OCI-M2 (cell line): ENCODE results near the gene RBMY1D.
"Not testable (repeated sequence)": the region's sequence is repeated elsewhere in the genome, so short reads cannot be mapped to it uniquely, and the experiment has no call there.

Experiments
- DNase-seq: peaks from one replicate; lab custom pipeline; 2025; ENCODE audit not compliant: unreplicated experiment; lab: John Stamatoyannopoulos, UW

Gene RBMY1D

GRCh38 chrY:21894426-21894825, at the start of gene RBMY1D:
TSS of gene RBMY1D (minus strand) at chrY:21894526. CDS start at chrY:21892513, 2,013 bp downstream.
- not testable (repeated sequence) for DNase-seq

GRCh38 chrY:21917932-21918331, 23.6 kb upstream of the RBMY1D start, which contains the start of gene RBMY1E:
TSS of gene RBMY1E (minus strand) at chrY:21918032. CDS start at chrY:21916054, 1,978 bp downstream.
- not testable (repeated sequence) for DNase-seq

- not testable (repeated sequence) for DNase-seq
Observed at GRCh38 chrY:21869407-21870076, 24.8 kb downstream of the RBMY1D start.

GRCh38 chrY:21845481-21845880, 48.8 kb downstream of the RBMY1D start:
- DNase-seq = no peak

- no peak for DNase-seq
Observed at GRCh38 chrY:21842090-21842489, 52.2 kb downstream of the RBMY1D start.

- no peak for DNase-seq
Observed at GRCh38 chrY:21839489-21839888, 54.8 kb downstream of the RBMY1D start.

GRCh38 chrY:21836343-21836742, 58.0 kb downstream of the RBMY1D start:
- DNase-seq = no peak

- DNase-seq = no peak
Observed at GRCh38 chrY:21835052-21835451, 59.3 kb downstream of the RBMY1D start.
